ENCODE data around the gene RIPK1. TPM values are rescaled to one million over a fixed set of nuclear protein-coding genes. Genes with fewer than 3 reads are reported as not detected.

The RIPK1 gene
- total and polyA plus RNA-seq, 9 of the 15 experiments (the other 6 are each of a cell fraction or from before 2014, with no cell fraction given) = 3.8 to 24.9 (median 17.7) TPM

DNA sequence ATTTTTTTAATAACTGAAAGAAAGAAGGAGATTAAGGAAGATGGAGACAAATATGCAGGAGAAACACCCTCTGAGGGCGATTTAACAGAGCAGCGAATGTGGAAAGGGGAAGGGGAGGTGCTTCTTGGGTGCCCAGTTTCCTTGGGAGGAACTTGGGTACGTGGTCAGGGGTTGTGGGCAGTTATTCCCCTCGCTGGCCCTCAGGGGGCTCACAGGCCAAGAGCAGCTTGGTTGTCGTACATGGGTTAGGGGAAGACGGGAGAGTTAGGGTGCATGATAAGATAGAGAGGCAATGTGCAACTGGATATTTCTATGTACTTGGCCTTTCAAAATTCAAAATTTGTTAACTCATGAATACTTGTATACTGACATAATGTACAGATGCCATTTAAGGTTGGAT, 96.1 kb downstream of the RIPK1 start:
- ATAC-seq = no peak
- Histone ChIP-seq H3K9ac (ENCODE audit: insufficient read depth in 1 of 2, low read depth in 2 of 2, low read length in 2 of 2) (no peak overlapping the region), H3K4me1 (replicated peaks in 1 of 2; ENCODE audit: control insufficient read depth in 2 of 2, insufficient read depth in 2 of 2, low read length in 2 of 2) (peaks cover 21 to 67% of the 10 kb centered on the region in 2 experiments), H2AFZ (ENCODE audit: low read depth, low read length) (peak overlapping the region; percentile 10; the same call in 1 of the 2 replicates), H3K27ac (ENCODE audit: extremely low read depth, low read depth, low read length) (0 out of 3 replicates have a peak overlapping the region, but pooled peaks have one; percentile 0), H3K4me3 (no peak overlapping the region), H3K36me3 (ENCODE audit: control insufficient read depth, insufficient read depth, low read length) (0 out of 3 replicates have a peak, but pooled peaks cover 2% of the 10 kb centered on the region), H4K20me1 (replicated peaks; ENCODE audit: control insufficient read depth, insufficient read depth, low read length) (no peaks in the 10 kb centered on the region), H3K27me3 (ENCODE audit: control insufficient read depth in 2 of 2, insufficient read depth in 2 of 2, low read length in 2 of 2) (no peaks in the 10 kb centered on the region), H3K9me3 (replicated peaks; ENCODE audit: control insufficient read depth, insufficient read depth, low read depth, low read length) (0 out of 2 replicates have a peak, but pooled peaks cover 2% of the 10 kb centered on the region), H3K4me2 (ENCODE audit: insufficient read depth, low read length) (no peak overlapping the region), H3K79me2 (ENCODE audit: control insufficient read depth, insufficient read depth, low read length) (peaks cover 16% of the 10 kb centered on the region), H3K9me1 (ENCODE audit: control insufficient read depth, insufficient read depth, low read length) (no peaks in the 10 kb centered on the region)
- no TSS peak for BruUV-seq (replicated peaks)
- WGBS (ENCODE audit: insufficient coverage, low coverage, missing lambda C conversion rate) = 86% methylated on average over 6 of the region's 6 CpGs
- TF ChIP-seq FOXJ3 (CRISPR knock-in tag; IDR thresholded peaks at IDR 0.05) (no peak), TSC22D4 (tag; IDR thresholded peaks at IDR 0.05) (no peak), TCF7 (IDR thresholded peaks at IDR 0.05; ENCODE audit: borderline replicate concordance) (no peak), HDAC1 (IDR thresholded peaks at IDR 0.05) (peak in 1 of 2 experiments; percentile 18; a peak in 1 of 4 replicates), SPI1 (IDR thresholded peaks at IDR 0.05; ENCODE audit: borderline replicate concordance, low read depth, low read length) (no peak), GATAD2A (IDR thresholded peaks at IDR 0.05) (no peak), TRIM24 (IDR thresholded peaks at IDR 0.05) (no peak), POLR3G (IDR thresholded peaks at IDR 0.05; ENCODE audit: extremely low read depth, insufficient read length, insufficient replicate concordance) (no peak), BRD4 (IDR thresholded peaks at IDR 0.05) (no peak), ESRRB (CRISPR knock-in tag; IDR thresholded peaks at IDR 0.05; ENCODE audit: borderline replicate concordance) (no peak), ZNF253 (CRISPR knock-in tag; conservative IDR thresholded peaks at IDR 0.05) (no peak), CBX3 (IDR thresholded peaks at IDR 0.05; ENCODE audit: borderline replicate concordance in 1 of 2, low read length in 2 of 2) (peak in 1 of 2 experiments; percentile 66; a peak in 1 of 3 replicates)
- TF ChIP-seq, protein P1, sequence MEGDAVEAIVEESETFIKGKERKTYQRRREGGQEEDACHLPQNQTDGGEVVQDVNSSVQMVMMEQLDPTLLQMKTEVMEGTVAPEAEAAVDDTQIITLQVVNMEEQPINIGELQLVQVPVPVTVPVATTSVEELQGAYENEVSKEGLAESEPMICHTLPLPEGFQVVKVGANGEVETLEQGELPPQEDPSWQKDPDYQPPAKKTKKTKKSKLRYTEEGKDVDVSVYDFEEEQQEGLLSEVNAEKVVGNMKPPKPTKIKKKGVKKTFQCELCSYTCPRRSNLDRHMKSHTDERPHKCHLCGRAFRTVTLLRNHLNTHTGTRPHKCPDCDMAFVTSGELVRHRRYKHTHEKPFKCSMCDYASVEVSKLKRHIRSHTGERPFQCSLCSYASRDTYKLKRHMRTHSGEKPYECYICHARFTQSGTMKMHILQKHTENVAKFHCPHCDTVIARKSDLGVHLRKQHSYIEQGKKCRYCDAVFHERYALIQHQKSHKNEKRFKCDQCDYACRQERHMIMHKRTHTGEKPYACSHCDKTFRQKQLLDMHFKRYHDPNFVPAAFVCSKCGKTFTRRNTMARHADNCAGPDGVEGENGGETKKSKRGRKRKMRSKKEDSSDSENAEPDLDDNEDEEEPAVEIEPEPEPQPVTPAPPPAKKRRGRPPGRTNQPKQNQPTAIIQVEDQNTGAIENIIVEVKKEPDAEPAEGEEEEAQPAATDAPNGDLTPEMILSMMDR (IDR thresholded peaks at IDR 0.05 in 2 of 3, conservative IDR thresholded peaks at IDR 0.05 in 1 of 3; ENCODE audit: insufficient read depth in 2 of 3, low read depth in 1 of 3, low read length in 3 of 3) = peak in 2 of 3 experiments; percentile 16 to 31; a peak in 1 of 6 replicates
- TF ChIP-seq, protein P2, sequence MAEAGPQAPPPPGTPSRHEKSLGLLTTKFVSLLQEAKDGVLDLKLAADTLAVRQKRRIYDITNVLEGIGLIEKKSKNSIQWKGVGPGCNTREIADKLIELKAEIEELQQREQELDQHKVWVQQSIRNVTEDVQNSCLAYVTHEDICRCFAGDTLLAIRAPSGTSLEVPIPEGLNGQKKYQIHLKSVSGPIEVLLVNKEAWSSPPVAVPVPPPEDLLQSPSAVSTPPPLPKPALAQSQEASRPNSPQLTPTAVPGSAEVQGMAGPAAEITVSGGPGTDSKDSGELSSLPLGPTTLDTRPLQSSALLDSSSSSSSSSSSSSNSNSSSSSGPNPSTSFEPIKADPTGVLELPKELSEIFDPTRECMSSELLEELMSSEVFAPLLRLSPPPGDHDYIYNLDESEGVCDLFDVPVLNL (CRISPR knock-in tag; IDR thresholded peaks at IDR 0.05; ENCODE audit: low read depth) = no peak
- DNase-seq (ENCODE audit: extremely low read depth in 1 of 4, low spot score in 3 of 4) = no peak
- in situ Hi-C loops (cut with MboI) = no loop called here
- ChIA-PET POLR2A (interaction anchor here (2.0 kb wide), 1 partner anchor 12 kb away, joined by 9 read pairs; no protein-coding TSS in a partner anchor), CTCF (ENCODE audit: low intra/inter-chr PET ratio) (no interaction called here)
- FAIRE-seq = no peak
- intact Hi-C loops (cut with micrococcal nuclease) = loop anchor here (5.0 kb wide), 1 partner anchor 177 kb away; no protein-coding TSS in a partner anchor
